Lung (tissue), 12 donors: ENCODE results near the gene TEX14. TPM values are rescaled to one million over a fixed set of nuclear protein-coding genes. Genes with fewer than 3 reads are reported as not detected.
"Not testable (repeated sequence)": the region's sequence is repeated elsewhere in the genome, so short reads cannot be mapped to it uniquely, and the experiment has no call there.

Source experiments
- ATAC-seq: fragments of 200-7000 bp; cut with Tn5 transposase; one replicate; pipeline ENCODE4 v1.9.1; 2020; ENCODE audit warnings: moderate number of reproducible peaks; ENCODE audit not compliant: insufficient read depth, low FRiP score
- DNase-seq, 3 donors: peaks; one replicate each; pipeline ENCODE4 v3.0.0-alpha.2; 2013 to 2017
- H3K27ac ChIP-seq, 2 donors: one replicate each; pipeline ENCODE4 v1.5.1; 2013; ENCODE audit warnings: mild to moderate bottlenecking in 2 of 2, moderate library complexity in 2 of 2, control low read depth in 1 of 2, inconsistent platforms in 1 of 2, low read depth in 1 of 2, low read length in 1 of 2
- H3K27me3 ChIP-seq, 3 donors: one replicate each; pipeline ENCODE4 v1.5.1; 2013; ENCODE audit warnings: low read length in 2 of 3; ENCODE audit not compliant: control insufficient read depth in 3 of 3, insufficient read depth in 3 of 3
- H3K36me3 ChIP-seq, 4 donors: one replicate each; pipeline ENCODE4 v1.5.1; 2013; ENCODE audit warnings: low read length in 4 of 4, mild to moderate bottlenecking in 1 of 4, moderate library complexity in 1 of 4; ENCODE audit not compliant: control insufficient read depth in 4 of 4, insufficient read depth in 4 of 4
- H3K4me1 ChIP-seq, 5 donors: one replicate each; pipeline ENCODE4 v1.5.1; 2013; ENCODE audit warnings: low read length in 5 of 5, mild to moderate bottlenecking in 2 of 5, moderate library complexity in 1 of 5; ENCODE audit not compliant: control insufficient read depth in 5 of 5, insufficient read depth in 5 of 5
- H3K4me3 ChIP-seq: one replicate; pipeline ENCODE4 v1.5.1; 2013; ENCODE audit warnings: mild to moderate bottlenecking, control low read depth, moderate library complexity
- H3K9ac ChIP-seq, 2 donors: one replicate each; pipeline ENCODE4 v1.5.1; 2013; ENCODE audit warnings: low read length in 2 of 2, control low read depth in 1 of 2; ENCODE audit not compliant: insufficient read depth in 1 of 2
- H3K9me3 ChIP-seq, 4 donors: one replicate each; pipeline ENCODE4 v1.5.1; 2013; ENCODE audit warnings: low read length in 3 of 4, mild to moderate bottlenecking in 1 of 4, moderate library complexity in 1 of 4; ENCODE audit not compliant: control insufficient read depth in 4 of 4, insufficient read depth in 3 of 4
- CTCF ChIP-seq: IDR thresholded peaks from 2 replicates; pipeline ENCODE4 v1.5.1; 2012; ENCODE audit warnings: mild to moderate bottlenecking; ENCODE audit errors: control extremely low read depth, extremely low read depth
- WGBS, 2 donors: extraction: QIAGEN DNeasy Blood & Tissue Kit; methylation state at CpG; one replicate each; pipeline ENCODE4 v1.1.7; 2013; 5-methylcytosine and 5-hydroxymethylcytosine counted together
- polyA plus RNA-seq, 2 donors: library from polyadenylated mRNA; stranded (reverse); fragments of 200-250 nt; gene quantifications; one replicate each; pipeline ENCODE4 v1.2.1, GENCODE V29; 2013
- total RNA-seq, 2 donors: library from RNA; depleted of rRNA in 1 of 2; stranded (reverse); fragments of >200 nt in 1 of 2; gene quantifications; one replicate each; pipeline ENCODE4 v1.2.1, GENCODE V29; 2014 to 2021
- donor health status: control.
- donor health status: control.
- donor health status: Bipolar disorder and iron deficiency.
- donor health status: healthy.
- donor health status: DM: yes; HTN: yes; CAD: no.

Gene TEX14
- total and polyA plus RNA-seq, 4 donors: 0.13 to 1.5 (median 0.74) TPM; not detected in 1

- Histone ChIP-seq H3K4me3 (no peak overlapping the region), H3K9ac (no peak overlapping the region), H3K4me1 (peaks cover 0 to 26% (median 0%) of the 10 kb centered on the region in 5 donors), H3K27me3 (no peaks in the 10 kb centered on the region), H3K36me3 (no peaks in the 10 kb centered on the region), H3K27ac (no peak overlapping the region), H3K9me3 (no peaks in the 10 kb centered on the region)
- WGBS, 2 donors: 71 to 77% methylated on average over 5 of the region's 5 CpGs
- TF ChIP-seq CTCF: no peak
- ATAC-seq (no peak), DNase-seq (no peak)
These were observed 108.4 kb downstream of the TEX14 start for GRCh38 chr17:58583486-58583885.

- ATAC-seq, H3K4me3 ChIP-seq, H3K27ac ChIP-seq, DNase-seq, H3K36me3 ChIP-seq, H3K27me3 ChIP-seq, H3K9ac ChIP-seq, H3K9me3 ChIP-seq: not testable (repeated sequence)
- H3K4me1 ChIP-seq: peaks cover 0 to 26% (median 0%) of the 10 kb centered on the region in 5 donors
- 88 to 93% methylated on average over 7 of the region's 7 CpGs for WGBS, 2 donors
These were observed 109.1 kb downstream of the TEX14 start for GRCh38 chr17:58582718-58583117.

- no peaks in the 10 kb centered on the region for H3K27me3 ChIP-seq
- ATAC-seq (no peak), DNase-seq (peak in 1 of 3 donors; percentile 17)
- H3K9ac ChIP-seq: no peak overlapping the region
- H3K36me3 ChIP-seq: no peaks in the 10 kb centered on the region
- H3K4me1 ChIP-seq: peaks cover 0 to 16% (median 0%) of the 10 kb centered on the region in 5 donors
- no peak for TF ChIP-seq CTCF
- H3K9me3 ChIP-seq: no peaks in the 10 kb centered on the region
- WGBS, 2 donors: 91 to 94% methylated on average over 2 of the region's 2 CpGs
- H3K4me3 ChIP-seq: no peak overlapping the region
- H3K27ac ChIP-seq: no peak overlapping the region
These were observed 111.2 kb downstream of the TEX14 start for GRCh38 chr17:58580671-58581070.

- H3K4me3 ChIP-seq: no peak overlapping the region
- H3K9me3 ChIP-seq: no peaks in the 10 kb centered on the region
- no peak for ATAC-seq
- no peaks in the 10 kb centered on the region for H3K4me1 ChIP-seq
- no peak overlapping the region for H3K27ac ChIP-seq
- peak; percentile 23 for TF ChIP-seq CTCF
- H3K36me3 ChIP-seq: no peaks in the 10 kb centered on the region
- H3K27me3 ChIP-seq: no peaks in the 10 kb centered on the region
- WGBS, 2 donors: 16 to 21% methylated on average over 7 of the region's 7 CpGs
- DNase-seq: peak in 2 of 3 donors; percentile 46 to 47
- no peak overlapping the region for H3K9ac ChIP-seq
These were observed 114.1 kb downstream of the TEX14 start for GRCh38 chr17:58577696-58578095.
